T-cell (primary cell): ENCODE measurements around the gene MYOZ1. TPM values are rescaled to one million over a fixed set of nuclear protein-coding genes. Genes with fewer than 3 reads are reported as not detected.

Experiments used
- ATAC-seq, 4 experiments: fragments of 200-7000 bp in 3 of 4; fragments of 150-1000 bp in 1 of 4; cut with Tn5 transposase; replicated peaks in 1 of 4; 1 replicate in 3 of 4; 2 replicates in 1 of 4; pipeline ENCODE4 v1.10.0; 2021; ENCODE audit warnings: moderate library complexity in 3 of 4, mild to moderate bottlenecking in 2 of 4, moderate number of reproducible peaks in 1 of 4
- CTCF ChIA-PET, 2 donors: fragments of 300-600 bp; sonication (Branson Sonifier 250); formaldehyde crosslinking; loops; one replicate each; lab custom pipeline; 2022; ENCODE audit warnings: antibody characterized with exemption in 2 of 2; lab: Charles Lee
- POLR2A ChIA-PET, 2 donors: fragments of 300-600 bp; sonication (Branson Sonifier 250); formaldehyde crosslinking; loops; one replicate each; lab custom pipeline; 2022; ENCODE audit warnings: antibody characterized with exemption in 2 of 2; lab: Charles Lee
- DNase-seq, 35 experiments: peaks; one replicate each; pipeline versions ENCODE4 v3.0.0 to v3.0.0-alpha.2; 2013 to 2023
- H3K27ac ChIP-seq: one replicate; pipeline ENCODE4 v1.5.1; 2013; ENCODE audit warnings: low read length
- H3K27me3 ChIP-seq, 2 experiments: replicated peaks in 1 of 2; 1 replicate in 1 of 2; 2 replicates in 1 of 2; pipeline versions ENCODE4 v1.6.1 to v1.7.0; 2013; ENCODE audit warnings: low read length in 1 of 2, mixed read lengths in 1 of 2; ENCODE audit not compliant: control insufficient read depth in 2 of 2, insufficient read depth in 2 of 2; ENCODE audit errors: extremely low read depth in 1 of 2
- H3K36me3 ChIP-seq, 2 donors: 1 replicate in 1 of 2; 2 replicates in 1 of 2; pipeline versions ENCODE4 v1.6.1 to v1.7.0; 2013; ENCODE audit warnings: low read length in 1 of 2; ENCODE audit not compliant: control insufficient read depth in 2 of 2, insufficient read depth in 1 of 2; ENCODE audit errors: extremely low read depth in 1 of 2
- H3K4me1 ChIP-seq, 2 experiments: 1 replicate in 1 of 2; 2 replicates in 1 of 2; pipeline versions ENCODE4 v1.6.1 to v1.7.0; 2013; ENCODE audit warnings: low read length in 2 of 2, mixed read lengths in 1 of 2; ENCODE audit not compliant: insufficient read depth in 2 of 2, control insufficient read depth in 1 of 2; ENCODE audit errors: extremely low read depth in 1 of 2
- H3K4me3 ChIP-seq, 2 donors: 1 replicate in 1 of 2; 2 replicates in 1 of 2; pipeline versions ENCODE4 v1.5.1 to v1.7.0; 2013; ENCODE audit warnings: mild to moderate bottlenecking in 2 of 2, low read length in 1 of 2, moderate library complexity in 1 of 2; ENCODE audit not compliant: control insufficient read depth in 1 of 2; ENCODE audit errors: extremely low read depth in 1 of 2
- H3K9me3 ChIP-seq: 2 replicates; pipeline ENCODE4 v1.7.0; 2013
- H3K27ac Mint-ChIP-seq, 2 donors: one replicate each; pipeline ENCODE4 v1.8.0; 2020 to 2021; ENCODE audit warnings: mild to moderate bottlenecking in 2 of 2, mixed read lengths in 2 of 2
- H3K27me3 Mint-ChIP-seq, 2 donors: one replicate each; pipeline ENCODE4 v1.8.0; 2021 to 2022; ENCODE audit warnings: mixed read lengths in 2 of 2
- H3K36me3 Mint-ChIP-seq: one replicate; pipeline ENCODE4 v1.8.0; 2021; ENCODE audit warnings: mixed read lengths
- H3K4me1 Mint-ChIP-seq, 3 donors: one replicate each; pipeline ENCODE4 v1.8.0; 2020 to 2022; ENCODE audit warnings: mixed read lengths in 3 of 3, mild to moderate bottlenecking in 1 of 3
- H3K4me3 Mint-ChIP-seq, 3 donors: one replicate each; pipeline ENCODE4 v1.8.0; 2020 to 2022; ENCODE audit warnings: mild to moderate bottlenecking in 3 of 3, mixed read lengths in 3 of 3, moderate library complexity in 3 of 3
- H3K9me3 Mint-ChIP-seq, 3 donors: one replicate each; pipeline ENCODE4 v1.8.0; 2020 to 2022; ENCODE audit warnings: mixed read lengths in 3 of 3
- WGBS: methylation state at CpG from one replicate; pipeline ENCODE4 v1.1.5; 2013; ENCODE audit warnings: missing lambda C conversion rate; ENCODE audit not compliant: insufficient coverage; 5-methylcytosine and 5-hydroxymethylcytosine counted together
- total RNA-seq, 35 experiments: library from RNA in 6 of 35; stranded (reverse) in 6 of 35; fragments of 120-200 nt in 1 of 35; gene quantifications; one replicate each; pipeline versions ENCODE4 v1.2.1 to v1.2.4 and lab custom pipeline; 2013 to 2026

The MYOZ1 gene
- total RNA-seq, 5 donors from 2014 or later (not counting 1 experiment from before 2014, with no cell fraction given), result not detected

DNA sequence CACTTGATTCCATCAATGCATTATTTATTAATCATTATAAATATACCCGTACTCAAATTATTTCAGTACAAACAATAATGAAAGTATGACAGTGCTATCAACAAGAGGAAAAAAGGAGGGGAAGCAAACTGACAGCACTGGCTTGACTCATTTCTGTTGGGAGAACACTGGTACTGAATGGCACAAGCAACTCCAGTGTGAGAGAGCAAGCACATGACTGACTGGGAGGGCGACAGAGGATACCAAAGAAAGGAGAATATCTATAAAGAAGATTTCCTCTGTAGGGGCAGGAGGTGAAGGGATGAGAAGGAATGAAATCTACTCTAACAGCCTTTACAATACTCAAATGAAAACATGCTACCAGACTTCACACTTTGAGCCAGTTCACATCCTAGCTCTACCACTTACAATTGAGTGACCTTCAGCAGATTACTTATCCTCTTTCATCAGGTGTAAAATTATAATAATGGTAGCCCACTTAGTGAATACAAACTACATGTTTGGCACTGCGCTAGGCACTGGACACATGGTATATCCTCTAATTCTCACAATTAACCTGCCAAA, 51.6 kb downstream of the MYOZ1 start:
- DNase-seq (no peak), ATAC-seq (no peak)
- Mint-ChIP-seq H3K27ac (no peak overlapping the region), H3K4me3 (no peak overlapping the region), H3K4me1 (peaks cover 17 to 22% (median 21%) of the 10 kb centered on the region in 3 donors), H3K27me3 (no peaks in the 10 kb centered on the region), H3K36me3 (peaks cover 4% of the 10 kb centered on the region), H3K9me3 (no peaks in the 10 kb centered on the region)
- Histone ChIP-seq H3K36me3 (no peaks in the 10 kb centered on the region), H3K27me3 (no peaks in the 10 kb centered on the region), H3K27ac (no peak overlapping the region), H3K4me3 (no peak overlapping the region), H3K9me3 (no peaks in the 10 kb centered on the region), H3K4me1 (peaks cover 10 to 12% of the 10 kb centered on the region in 2 experiments)
- CTCF ChIA-PET, result no interaction called here
- no CpG with 5 or more reads among the region's 3 CpGs for WGBS
- POLR2A ChIA-PET, result no interaction called here

DNA sequence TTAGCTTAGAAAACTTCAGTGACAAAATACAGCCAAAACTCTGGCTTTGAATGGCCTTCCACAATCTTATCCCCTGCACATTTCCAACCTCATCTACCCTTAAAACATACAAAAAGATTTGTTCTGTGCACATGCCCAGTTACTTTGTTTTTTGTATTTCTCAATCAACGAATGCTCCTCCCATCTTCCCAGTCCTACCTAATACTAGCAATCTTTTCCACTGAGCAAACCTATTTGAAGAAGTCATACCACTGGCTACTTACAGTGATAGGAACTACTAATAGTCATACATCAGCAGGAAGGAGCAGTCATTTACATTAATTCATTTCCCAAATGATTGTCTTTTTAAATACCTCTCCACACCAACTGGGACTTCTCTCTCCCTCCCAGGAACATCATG, 52.6 kb downstream of the MYOZ1 start:
- CTCF ChIA-PET, result no interaction called here
- Histone ChIP-seq H3K4me1 (peaks cover 10 to 12% of the 10 kb centered on the region in 2 experiments), H3K9me3 (no peaks in the 10 kb centered on the region), H3K27me3 (no peaks in the 10 kb centered on the region), H3K4me3 (no peak overlapping the region), H3K36me3 (no peaks in the 10 kb centered on the region), H3K27ac (no peak overlapping the region)
- POLR2A ChIA-PET, result no interaction called here
- Mint-ChIP-seq H3K36me3 (peaks cover 4% of the 10 kb centered on the region), H3K4me3 (no peak overlapping the region), H3K4me1 (peaks cover 17 to 22% (median 21%) of the 10 kb centered on the region in 3 donors), H3K27me3 (no peaks in the 10 kb centered on the region), H3K9me3 (no peaks in the 10 kb centered on the region), H3K27ac (no peak overlapping the region)
- DNase-seq (no peak), ATAC-seq (no peak)
- WGBS, result 100% methylated on average over 1 of the region's 1 CpG

DNA sequence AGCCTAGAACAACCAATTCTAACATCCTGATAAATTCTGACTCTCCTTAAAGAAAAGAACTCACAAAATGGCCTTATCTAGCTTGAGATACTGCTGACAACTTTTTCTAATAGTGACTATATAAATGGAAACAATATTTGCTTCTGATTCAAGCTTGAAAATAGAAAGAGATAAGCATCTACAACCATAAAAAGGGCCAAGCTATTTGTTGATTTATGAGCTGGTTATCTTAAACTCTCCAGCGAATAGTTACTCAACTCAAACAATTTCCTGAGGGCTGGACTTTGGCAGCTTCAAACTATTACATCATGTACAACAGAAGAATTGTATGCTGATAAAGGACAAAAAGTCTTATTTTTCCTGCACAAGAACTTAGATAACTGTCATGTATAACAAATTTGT, 54.7 kb downstream of the MYOZ1 start:
- no peak overlapping the region for H3K4me3 Mint-ChIP-seq
- ChIA-PET CTCF (interaction anchor here in 1 of 2 donors (0.6 kb wide), 1 partner anchor 70 kb away, joined by 8 read pairs; no protein-coding TSS in a partner anchor), POLR2A (interaction anchor here in 1 of 2 donors (0.6 kb wide), 1 partner anchor 409 kb away, joined by 3 read pairs; no protein-coding TSS in a partner anchor)
- ATAC-seq (no peak), DNase-seq (no peak)
- peaks cover 6 to 17% (median 9%) of the 10 kb centered on the region in 3 donors for H3K4me1 Mint-ChIP-seq
- Histone ChIP-seq H3K36me3 (no peaks in the 10 kb centered on the region), H3K27me3 (no peaks in the 10 kb centered on the region), H3K4me1 (peaks cover 5 to 6% of the 10 kb centered on the region in 2 experiments), H3K4me3 (no peak overlapping the region), H3K27ac (no peak overlapping the region), H3K9me3 (no peaks in the 10 kb centered on the region)
- H3K9me3 Mint-ChIP-seq, result no peaks in the 10 kb centered on the region
- H3K27me3 Mint-ChIP-seq, result no peaks in the 10 kb centered on the region
- no peak overlapping the region for H3K27ac Mint-ChIP-seq
- peaks cover 8% of the 10 kb centered on the region for H3K36me3 Mint-ChIP-seq
- WGBS, result no CpG with 5 or more reads among the region's 1 CpG

DNA sequence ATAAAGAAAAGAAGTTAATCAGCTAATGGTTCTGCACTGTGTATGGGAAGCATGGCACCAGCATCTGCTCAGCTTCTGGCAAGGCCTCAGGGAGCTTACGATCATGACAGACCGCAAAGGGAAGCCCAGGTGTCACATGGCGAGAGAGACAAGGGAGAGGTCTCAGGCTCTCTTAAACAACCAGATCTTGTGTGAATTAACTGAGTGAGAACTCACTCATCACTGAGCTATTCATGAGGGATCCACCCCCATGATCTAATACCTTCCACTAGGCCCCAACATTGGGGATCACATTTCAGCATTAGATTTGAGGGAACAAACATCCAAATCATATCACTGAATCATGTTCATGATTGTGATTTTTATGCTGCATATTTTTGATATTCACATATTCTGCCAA, 55.9 kb downstream of the MYOZ1 start:
- H3K36me3 Mint-ChIP-seq, result peaks cover 8% of the 10 kb centered on the region
- no peaks in the 10 kb centered on the region for H3K9me3 ChIP-seq
- 100% methylated on average over 3 of the region's 3 CpGs for WGBS
- H3K27me3 ChIP-seq, result no peaks in the 10 kb centered on the region
- no peaks in the 10 kb centered on the region for H3K27me3 Mint-ChIP-seq
- no peak for DNase-seq
- ChIA-PET POLR2A (no interaction called here), CTCF (interaction anchor here in 1 of 2 donors (1.1 kb wide), 1 partner anchor 56 kb away, joined by 3 read pairs; no protein-coding TSS in a partner anchor)
- H3K27ac ChIP-seq, result no peak overlapping the region
- no peaks in the 10 kb centered on the region for H3K9me3 Mint-ChIP-seq
- no peaks in the 10 kb centered on the region for H3K36me3 ChIP-seq
- H3K4me1 Mint-ChIP-seq, result peaks cover 0 to 6% (median 3%) of the 10 kb centered on the region in 3 donors
- ATAC-seq, result no peak
- no peak overlapping the region for H3K4me3 Mint-ChIP-seq
- H3K27ac Mint-ChIP-seq, result no peak overlapping the region
- H3K4me3 ChIP-seq, result no peak overlapping the region
- no peaks in the 10 kb centered on the region for H3K4me1 ChIP-seq

DNA sequence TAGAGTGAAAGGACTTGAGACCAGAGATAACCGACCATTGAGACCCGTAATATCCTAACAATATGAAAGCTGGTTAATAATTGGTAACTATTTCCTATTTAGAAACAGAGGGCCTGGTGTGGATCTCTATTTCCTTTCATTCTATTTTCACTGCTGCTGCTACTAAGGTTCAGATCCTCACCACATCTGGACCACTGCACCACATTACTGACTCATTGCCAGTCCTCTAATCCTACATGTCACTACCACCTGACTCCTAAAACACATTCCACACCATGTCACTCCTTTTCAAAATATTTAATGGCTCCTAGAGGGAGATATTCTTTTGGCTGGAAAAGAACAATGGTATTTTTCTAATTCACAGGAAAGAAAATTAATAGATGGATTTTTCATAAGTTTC, 56.5 kb downstream of the MYOZ1 start:
- H3K9me3 Mint-ChIP-seq, result no peaks in the 10 kb centered on the region
- Histone ChIP-seq H3K9me3 (no peaks in the 10 kb centered on the region), H3K4me1 (no peaks in the 10 kb centered on the region), H3K4me3 (no peak overlapping the region), H3K27me3 (no peaks in the 10 kb centered on the region), H3K36me3 (no peaks in the 10 kb centered on the region), H3K27ac (no peak overlapping the region)
- DNase-seq, result no peak
- peaks cover 8% of the 10 kb centered on the region for H3K36me3 Mint-ChIP-seq
- ATAC-seq, result no peak
- H3K27ac Mint-ChIP-seq, result no peak overlapping the region
- POLR2A ChIA-PET, result no interaction called here
- no peak overlapping the region for H3K4me3 Mint-ChIP-seq
- peaks cover 0 to 6% (median 3%) of the 10 kb centered on the region in 3 donors for H3K4me1 Mint-ChIP-seq
- WGBS, result no CpG with 5 or more reads among the region's 2 CpGs
- CTCF ChIA-PET, result interaction anchor here in 1 of 2 donors (1.1 kb wide), 1 partner anchor 55 kb away, joined by 3 read pairs; no protein-coding TSS in a partner anchor
- no peaks in the 10 kb centered on the region for H3K27me3 Mint-ChIP-seq

DNA sequence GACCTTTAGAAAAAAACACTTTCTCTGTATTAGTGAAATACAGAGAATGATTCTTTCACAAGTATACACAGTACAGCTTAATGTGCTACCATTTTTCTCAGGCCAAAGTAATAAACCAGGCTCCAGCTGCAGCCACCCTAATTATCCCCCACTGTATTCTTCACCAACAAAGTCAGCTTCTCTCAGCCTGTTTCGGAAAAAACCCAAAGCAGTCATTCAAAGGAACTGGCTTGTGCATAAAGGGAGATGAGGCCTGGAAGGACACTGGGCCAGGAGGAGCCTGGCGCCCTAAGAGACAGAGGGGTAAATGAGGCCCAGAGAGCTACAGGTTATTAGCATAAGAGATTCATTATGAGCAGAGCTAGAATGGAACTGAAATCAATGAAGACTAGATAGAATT, 59.4 kb downstream of the MYOZ1 start:
- Mint-ChIP-seq H3K9me3 (no peaks in the 10 kb centered on the region), H3K27ac (no peak overlapping the region), H3K36me3 (peaks cover 8% of the 10 kb centered on the region), H3K4me1 (no peaks in the 10 kb centered on the region), H3K4me3 (no peak overlapping the region), H3K27me3 (no peaks in the 10 kb centered on the region)
- DNase-seq (no peak), ATAC-seq (no peak)
- CTCF ChIA-PET, result no interaction called here
- Histone ChIP-seq H3K36me3 (no peaks in the 10 kb centered on the region), H3K4me1 (no peaks in the 10 kb centered on the region), H3K27me3 (no peaks in the 10 kb centered on the region), H3K4me3 (no peak overlapping the region), H3K27ac (no peak overlapping the region), H3K9me3 (no peaks in the 10 kb centered on the region)
- POLR2A ChIA-PET, result interaction anchor here in 1 of 2 donors (0.6 to 0.7 kb wide), 2 partner anchors 19 to 1442 kb away, joined by 3 to 4 read pairs; no protein-coding TSS in a partner anchor
- 100% methylated on average over 1 of the region's 2 CpGs for WGBS
